HEK293T (cell line): ENCODE results near the gene NUP107.

Experiments used
- CTBP1 ChIP-seq: fragments of 450-650 bp; IDR thresholded peaks from 2 replicates; pipeline ENCODE4 v1.6.1; 2016; ENCODE audit warnings: borderline replicate concordance
- L3MBTL2 ChIP-seq: fragments of 450-650 bp; conservative IDR thresholded peaks from 2 replicates; pipeline ENCODE4 v1.6.1; 2016; ENCODE audit warnings: mild to moderate bottlenecking
- SP1 ChIP-seq: fragments of 450-650 bp; IDR thresholded peaks from 2 replicates; pipeline ENCODE4 v1.6.1; 2017
- SUZ12 ChIP-seq: fragments of 450-650 bp; IDR thresholded peaks from 2 replicates; pipeline ENCODE4 v1.6.1; 2016; ENCODE audit warnings: mild to moderate bottlenecking

DNA sequence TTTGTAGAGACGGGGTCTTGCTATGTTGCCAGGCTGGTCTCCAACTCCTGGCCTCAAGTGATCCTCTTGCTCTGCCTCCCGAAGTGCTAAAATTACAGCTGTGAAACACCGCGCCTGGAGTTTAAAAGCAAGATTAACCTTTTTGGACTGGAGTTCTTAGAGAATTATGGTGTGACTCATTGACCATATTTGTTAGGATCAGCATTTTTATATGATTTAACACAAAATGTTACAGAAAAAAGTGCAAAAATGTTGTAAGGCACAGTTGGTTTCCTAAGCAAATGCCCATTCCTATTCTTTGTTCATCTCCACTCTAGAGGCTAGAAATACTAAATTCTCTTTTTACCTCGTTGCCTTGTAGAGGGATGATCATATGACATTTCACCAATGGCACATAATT is 86.8 kb downstream of the NUP107 start:
- TF ChIP-seq SUZ12 = no peak
- TF ChIP-seq L3MBTL2 = no peak
- TF ChIP-seq CTBP1 = no peak
- no peak for TF ChIP-seq SP1
